ENCODE data around the gene VCP. TPM values are rescaled to one million over a fixed set of nuclear protein-coding genes. Genes with fewer than 3 reads are reported as not detected.

VCP gene
- total RNA-seq, 2 experiments from 2014 or later = 218 to 245 TPM

- intact Hi-C loops (cut with DNase I, micrococcal nuclease) = loop anchor here (1.0 to 10.0 kb wide), 8 partner anchors 8 to 704 kb away; partner anchors contain the start of genes SPAG8 (in 2 of the 2), CREB3 (in 1 of the 2), ENHO (in 1 of the 2) and HINT2 (in 1 of the 2)
- H3K9me3 ChIP-seq (ENCODE audit: control insufficient read depth in 1 of 2, insufficient read depth in 1 of 2, low read length in 2 of 2) = no peaks in the 10 kb centered on the region
- ATAC-seq (ENCODE audit: poor library complexity) = peak; percentile 80
- peak overlapping the region; percentile 73 for H3K4me3 ChIP-seq (ENCODE audit: low read length)
- peaks cover 28% of the 10 kb centered on the region for H3K36me3 Mint-ChIP-seq (ENCODE audit: low read depth)
- H3K27me3 ChIP-seq (ENCODE audit: control insufficient read depth in 1 of 2, insufficient read depth in 2 of 2, low read length in 2 of 2) = no peaks in the 10 kb centered on the region
- H3K4me1 Mint-ChIP-seq (ENCODE audit: low read depth) = peaks cover 61% of the 10 kb centered on the region
- peak overlapping the region; percentile 93 for H3K4me3 Mint-ChIP-seq
- peaks cover 24% of the 10 kb centered on the region for H3K36me3 ChIP-seq (ENCODE audit: insufficient read depth, low read length)
- no peak for TF ChIP-seq CTCF (IDR thresholded peaks at IDR 0.05)
- peak overlapping the region; percentile 84 for H3K27ac Mint-ChIP-seq
- POLR2A ChIA-PET = interaction anchor here (0.7 to 6.8 kb wide), 5 partner anchors 8 to 48 kb away, joined by 3 to 46 read pairs (median 13); partner anchors contain the start of genes FANCG, PIGO, STOML2 and VCP
- CTCF ChIA-PET = interaction anchor here (1.0 to 1.9 kb wide), 5 partner anchors 8 to 212 kb away, joined by 3 to 15 read pairs (median 4); partner anchors contain the start of genes PIGO and STOML2
- H3K9me3 Mint-ChIP-seq = no peaks in the 10 kb centered on the region
- peak overlapping the region; percentile 70 to 74 for H3K27ac ChIP-seq (ENCODE audit: low read depth in 1 of 2, low read length in 2 of 2)
- H3K4me1 ChIP-seq (ENCODE audit: insufficient read depth, low read length) = peaks cover 54% of the 10 kb centered on the region
- peak; percentile 92 to 98 (median 96) for DNase-seq
- no peaks in the 10 kb centered on the region for H3K27me3 Mint-ChIP-seq
Measured at GRCh38 chr9:35111001-35111933, 38.8 kb upstream of the VCP start.

DNA sequence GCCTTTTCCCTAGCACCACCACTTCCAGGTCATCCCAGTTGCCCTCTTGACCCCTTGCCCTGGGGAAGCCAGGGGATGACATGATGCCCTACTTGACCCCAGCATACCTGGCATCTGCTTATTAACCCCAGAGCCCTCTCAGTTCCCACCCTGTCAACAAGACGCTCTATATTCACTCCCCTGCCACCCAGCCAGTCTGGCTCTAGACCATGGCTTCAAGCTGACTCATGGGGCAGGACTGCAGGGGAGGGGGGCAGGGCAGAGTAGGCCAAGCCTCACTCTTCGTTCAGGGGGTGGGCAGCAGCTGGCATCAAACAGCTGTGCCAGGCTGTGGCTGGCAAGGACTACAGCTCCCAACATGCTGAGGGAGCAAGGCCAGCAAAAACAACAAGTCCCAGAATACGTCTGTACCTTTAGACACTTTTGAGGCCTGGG lies 37.9 kb upstream of the VCP start:
- peaks cover 33% of the 10 kb centered on the region for H3K36me3 ChIP-seq (ENCODE audit: insufficient read depth, low read length)
- H3K27me3 ChIP-seq (ENCODE audit: control insufficient read depth in 1 of 2, insufficient read depth in 2 of 2, low read length in 2 of 2) = no peaks in the 10 kb centered on the region
- Mint-ChIP-seq H3K4me1 (ENCODE audit: low read depth) (peaks cover 52% of the 10 kb centered on the region), H3K27me3 (no peaks in the 10 kb centered on the region), H3K4me3 (peak overlapping the region; percentile 93), H3K9me3 (no peaks in the 10 kb centered on the region), H3K36me3 (ENCODE audit: low read depth) (peaks cover 37% of the 10 kb centered on the region), H3K27ac (peak overlapping the region; percentile 84)
- H3K4me1 ChIP-seq (ENCODE audit: insufficient read depth, low read length) = peaks cover 48% of the 10 kb centered on the region
- ChIA-PET CTCF (interaction anchor here (1.1 to 1.9 kb wide), 3 partner anchors 14 to 211 kb away, joined by 4 to 15 read pairs (median 5); partner anchors contain the start of gene PIGO), POLR2A (interaction anchor here (2.6 kb wide), 1 partner anchor 39 kb away, joined by 21 read pairs; the partner anchor contains the start of gene VCP)
- peak in 2 of 14 experiments; percentile 15 to 41 for DNase-seq
- no peaks in the 10 kb centered on the region for H3K9me3 ChIP-seq (ENCODE audit: control insufficient read depth in 1 of 2, insufficient read depth in 1 of 2, low read length in 2 of 2)
- no peak for TF ChIP-seq CTCF (IDR thresholded peaks at IDR 0.05)
- ATAC-seq (ENCODE audit: poor library complexity) = no peak
- intact Hi-C loops (cut with DNase I, micrococcal nuclease) = loop anchor here (5.0 to 10.0 kb wide), 6 partner anchors 38 to 704 kb away; partner anchors contain the start of genes SPAG8 (in 2 of the 2), CREB3 (in 1 of the 2), ENHO (in 1 of the 2) and HINT2 (in 1 of the 2)
- H3K4me3 ChIP-seq (ENCODE audit: low read length) = no peak overlapping the region
- peak overlapping the region in 1 of 2 donors; percentile 74 for H3K27ac ChIP-seq (ENCODE audit: low read depth in 1 of 2, low read length in 2 of 2)

DNA sequence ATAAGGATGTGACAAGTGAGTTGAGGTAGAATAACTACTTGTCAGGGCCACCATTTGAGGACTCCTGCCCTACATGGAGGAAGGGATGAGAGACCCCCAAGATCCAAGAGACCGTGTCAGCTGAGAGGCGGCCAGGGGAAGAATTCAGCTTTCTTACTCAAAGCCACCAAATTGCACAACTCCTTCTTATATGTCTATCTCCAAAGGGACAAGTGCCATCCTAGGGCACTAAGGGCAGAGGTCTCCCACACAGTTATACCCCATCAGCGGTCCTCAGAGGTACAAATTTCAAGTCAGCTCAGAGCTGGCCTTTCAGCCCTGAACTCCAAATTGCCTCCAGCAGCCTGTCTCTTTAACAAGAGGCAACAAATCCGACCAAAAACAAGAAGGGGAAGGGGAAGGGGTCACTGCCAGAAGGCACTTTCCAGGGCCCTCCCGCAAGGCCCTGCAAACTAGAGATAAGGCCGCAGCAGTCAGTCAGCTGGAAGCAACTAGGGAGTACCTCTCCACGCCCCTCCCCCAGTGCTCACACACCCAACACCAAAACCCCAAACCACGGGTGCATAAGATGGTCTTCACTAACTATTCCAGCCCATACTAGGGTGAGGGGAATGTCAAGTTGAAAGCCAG lies 36.6 kb upstream of the VCP start:
- H3K9me3 ChIP-seq (ENCODE audit: control insufficient read depth in 1 of 2, insufficient read depth in 1 of 2, low read length in 2 of 2) = no peaks in the 10 kb centered on the region
- DNase-seq = no peak
- H3K4me1 Mint-ChIP-seq (ENCODE audit: low read depth) = peaks cover 39% of the 10 kb centered on the region
- H3K4me3 ChIP-seq (ENCODE audit: low read length) = no peak overlapping the region
- ATAC-seq (ENCODE audit: poor library complexity) = no peak
- H3K27ac Mint-ChIP-seq = peak overlapping the region; percentile 35
- H3K27ac ChIP-seq (ENCODE audit: low read depth in 1 of 2, low read length in 2 of 2) = no peak overlapping the region
- ChIA-PET POLR2A (no interaction called here), CTCF (no interaction called here)
- no peaks in the 10 kb centered on the region for H3K9me3 Mint-ChIP-seq
- intact Hi-C loops (cut with DNase I, micrococcal nuclease) = loop anchor here in 1 of 2 experiments (10.0 kb wide), 1 partner anchor 1656 kb away; no protein-coding TSS in a partner anchor
- H3K36me3 Mint-ChIP-seq (ENCODE audit: low read depth) = peaks cover 42% of the 10 kb centered on the region
- no peak for TF ChIP-seq CTCF (IDR thresholded peaks at IDR 0.05)
- no peak overlapping the region for H3K4me3 Mint-ChIP-seq
- H3K27me3 ChIP-seq (ENCODE audit: control insufficient read depth in 1 of 2, insufficient read depth in 2 of 2, low read length in 2 of 2) = no peaks in the 10 kb centered on the region
- H3K4me1 ChIP-seq (ENCODE audit: insufficient read depth, low read length) = peaks cover 35% of the 10 kb centered on the region
- no peaks in the 10 kb centered on the region for H3K27me3 Mint-ChIP-seq
- H3K36me3 ChIP-seq (ENCODE audit: insufficient read depth, low read length) = peaks cover 44% of the 10 kb centered on the region
